SIG-M5 treated with dmso at 0.1 percent for 504 hours (cell line): ENCODE measurements around the gene CDH13.

ENCODE experiments used
- DNase-seq: peaks from one replicate; lab custom pipeline; 2025; ENCODE audit not compliant: unreplicated experiment; lab: John Stamatoyannopoulos, UW

Gene CDH13

DNA sequence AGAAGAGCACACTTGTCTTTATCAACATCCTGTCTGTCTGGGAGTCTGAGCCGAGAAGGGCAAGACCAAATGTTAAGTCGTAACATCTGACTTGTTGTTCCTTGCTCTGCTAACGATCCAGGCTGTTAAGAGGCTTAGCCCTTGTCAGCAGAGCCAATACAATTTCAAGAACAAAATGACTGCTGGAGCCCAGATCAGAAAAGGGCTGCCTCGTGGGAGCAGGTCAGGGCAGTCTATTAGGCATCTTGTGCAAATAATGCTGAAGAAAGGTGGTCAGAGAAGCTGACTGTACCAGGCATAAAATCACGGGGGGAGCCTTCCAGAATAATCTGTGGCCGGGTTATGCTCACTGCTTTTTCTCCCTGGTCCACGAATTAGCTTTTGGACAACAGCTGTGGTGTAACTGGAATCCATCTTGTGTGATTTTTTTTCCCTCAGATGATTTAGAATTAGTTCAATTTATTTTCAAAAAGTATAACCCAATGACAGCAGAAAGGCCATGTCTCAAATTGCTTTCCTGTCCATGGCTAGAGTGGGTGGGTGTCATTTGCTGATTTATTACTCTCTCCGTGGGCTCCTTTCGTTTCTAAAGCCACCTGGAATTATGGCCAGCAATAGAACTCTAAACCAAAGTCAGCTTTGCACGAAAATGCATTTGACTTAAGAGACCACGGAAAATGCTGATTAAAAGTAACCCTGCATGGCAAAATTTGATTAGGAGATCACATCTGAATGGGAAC is 959.9 kb downstream of the CDH13 start:
- DNase-seq = no peak

DNA sequence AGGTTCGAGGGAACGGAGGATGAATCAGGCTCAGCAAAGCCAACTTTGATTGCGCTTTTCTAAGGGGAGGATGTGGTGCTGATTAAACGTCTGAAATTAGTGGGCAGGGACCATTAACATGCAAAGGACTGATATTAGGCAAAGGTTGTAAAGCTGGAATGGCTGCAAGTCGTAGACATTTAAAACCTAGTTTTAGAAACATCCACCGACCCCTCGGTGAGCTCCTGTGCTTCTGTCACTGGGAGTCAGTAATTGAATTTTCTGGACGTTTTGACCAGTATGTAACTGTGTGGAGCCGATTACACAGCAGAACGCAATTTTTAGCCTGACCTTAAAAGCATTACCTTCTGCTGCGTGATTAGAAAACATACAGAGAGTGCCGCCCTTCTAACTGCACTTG is 960.4 kb downstream of the CDH13 start:
- no peak for DNase-seq

GRCh38 chr16:83588070-83588469 is 961.3 kb downstream of the CDH13 start:
- no peak for DNase-seq

- no peak for DNase-seq
Observed at GRCh38 chr16:83589576-83589975, 962.8 kb downstream of the CDH13 start.

DNA sequence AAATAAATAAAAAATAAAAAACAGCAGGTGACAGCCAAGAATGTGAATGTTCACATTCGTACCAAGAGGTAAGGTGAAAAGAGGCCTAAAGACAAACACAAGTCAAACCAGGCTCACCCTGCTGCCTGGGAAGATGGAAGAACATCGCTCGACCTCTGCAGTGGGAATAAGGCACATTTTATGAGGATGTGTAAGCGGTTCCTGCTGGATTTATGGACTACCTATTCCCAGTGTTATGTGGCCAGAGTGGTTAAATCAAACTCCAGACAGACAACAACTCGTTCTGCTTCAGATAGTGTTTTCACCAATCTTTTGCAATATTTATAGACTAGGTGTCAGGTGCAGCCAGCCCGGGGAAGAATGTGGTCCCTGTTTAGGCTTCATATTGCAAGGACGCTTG is 966.0 kb downstream of the CDH13 start:
- DNase-seq = no peak

GRCh38 chr16:83599789-83600462 is 973.2 kb downstream of the CDH13 start:
- DNase-seq = no peak

- no peak for DNase-seq
Observed at GRCh38 chr16:83602761-83603722, 976.3 kb downstream of the CDH13 start.

DNA sequence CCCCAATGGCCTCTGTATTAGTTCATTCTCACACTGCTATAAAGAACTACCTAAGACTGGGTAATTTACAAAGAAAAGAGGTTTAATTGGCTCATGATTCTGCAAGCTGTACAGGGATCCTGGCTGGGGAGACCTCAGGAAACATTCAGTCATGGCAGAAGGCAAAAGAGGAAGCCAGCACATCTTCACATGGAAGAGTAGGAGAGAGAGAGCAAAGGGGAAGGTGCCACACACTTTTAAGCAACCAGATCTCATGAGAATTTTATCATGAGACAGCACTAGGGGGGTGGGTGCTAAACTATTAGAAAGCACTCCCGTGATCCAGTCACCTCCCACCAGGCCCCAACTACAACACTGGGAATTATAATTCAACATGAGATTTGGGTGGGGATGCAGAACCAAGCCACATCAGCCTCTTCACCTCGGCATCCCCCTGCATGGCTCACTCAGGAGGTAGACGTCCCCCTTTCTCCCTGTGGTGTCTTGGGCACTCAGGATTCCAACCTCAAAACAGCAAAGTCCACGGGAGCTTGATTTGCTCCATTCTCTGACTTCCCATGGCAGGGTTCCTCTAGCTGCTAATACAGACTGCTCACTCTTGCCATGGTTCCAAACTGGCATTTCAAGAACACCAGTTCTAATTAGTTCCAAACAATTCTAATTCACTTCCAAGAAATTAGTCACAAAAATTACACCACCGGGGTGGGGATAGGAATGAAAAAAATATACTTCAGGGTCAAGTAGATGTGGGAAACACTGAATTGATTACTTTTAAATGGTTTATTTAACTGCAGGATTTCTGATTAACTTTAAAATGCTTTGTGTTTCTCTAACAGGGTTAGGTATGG is 977.2 kb downstream of the CDH13 start:
- no peak for DNase-seq

DNA sequence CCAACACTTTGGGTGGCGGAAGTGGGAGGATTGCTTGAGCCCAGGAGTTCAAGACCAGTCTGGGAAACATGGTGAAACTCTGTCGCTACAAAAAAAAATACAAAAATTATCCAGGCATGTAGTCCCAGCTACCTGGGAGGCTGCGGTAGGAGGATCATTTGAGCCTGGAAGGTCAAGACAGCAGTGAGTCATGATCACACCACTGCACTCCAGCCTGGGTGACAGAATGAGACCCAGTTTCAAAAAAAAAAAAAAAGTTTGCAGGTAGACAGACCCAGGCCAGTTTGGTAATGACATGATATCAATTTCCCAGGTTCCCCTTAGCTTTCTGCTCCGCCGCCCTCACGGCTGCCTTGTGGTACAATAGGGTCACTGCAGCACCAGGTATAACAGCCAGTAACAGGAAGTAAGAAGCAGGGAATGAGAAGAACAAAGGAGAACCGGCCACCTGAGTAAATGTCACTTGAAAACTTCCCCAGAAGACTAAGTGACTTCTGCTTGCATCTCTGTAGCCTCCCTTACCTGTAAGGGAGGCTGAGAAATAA is 979.8 kb downstream of the CDH13 start:
- DNase-seq = no peak

DNA sequence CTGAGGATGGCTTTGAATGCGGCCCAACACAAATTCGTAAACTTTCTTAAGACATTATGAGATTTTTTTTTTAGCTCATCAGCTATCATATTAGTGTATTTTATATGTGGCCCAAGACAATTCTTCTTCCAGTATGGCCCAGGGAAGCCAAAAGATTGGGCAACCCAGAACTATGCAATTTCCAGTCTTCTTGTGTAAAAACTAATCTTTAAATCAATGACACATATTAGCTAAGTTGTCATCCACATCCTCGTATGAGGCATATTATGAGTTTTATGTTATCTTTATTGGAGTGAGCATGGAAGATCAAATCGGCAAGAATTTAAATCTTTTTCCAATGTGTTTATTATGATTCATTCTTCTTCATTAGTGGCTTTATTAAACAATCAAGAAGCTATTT is 982.4 kb downstream of the CDH13 start:
- no peak for DNase-seq

DNA sequence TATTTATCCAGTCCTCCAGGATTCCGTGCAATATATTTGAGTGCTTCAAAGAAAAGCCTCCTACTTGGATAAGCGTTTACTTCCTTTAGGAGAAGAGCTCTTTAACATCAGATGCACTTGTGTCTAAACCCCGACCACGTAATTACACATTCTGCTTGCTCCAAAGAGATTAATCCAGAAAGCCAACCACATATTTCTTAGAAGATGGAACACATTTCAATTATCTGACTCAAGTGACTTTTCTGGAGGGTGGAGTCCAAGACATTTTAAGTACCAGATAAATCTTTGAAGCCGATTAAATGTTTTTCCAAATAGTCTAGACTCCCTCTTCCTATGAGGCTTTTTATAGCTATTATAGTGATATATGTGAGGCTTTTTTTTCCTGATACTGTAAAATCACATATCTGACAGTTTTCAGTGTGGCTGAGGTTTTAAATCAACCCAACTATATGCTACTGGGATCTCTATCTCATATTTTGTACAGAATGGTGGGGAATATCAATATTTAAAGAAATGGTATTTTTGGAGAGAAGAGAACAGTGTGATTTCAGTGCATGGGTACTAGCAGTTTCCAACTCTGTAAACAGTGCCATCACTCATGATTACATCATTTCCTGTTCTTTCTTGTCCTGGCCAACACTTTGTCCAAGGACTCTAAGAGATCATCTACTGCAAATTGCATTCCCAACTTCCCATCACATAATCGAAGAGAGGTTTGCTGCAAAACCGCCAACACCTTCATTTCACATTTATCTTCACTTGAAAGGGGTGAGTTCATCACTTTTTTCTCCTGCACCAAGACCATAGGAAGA is 988.6 kb downstream of the CDH13 start:
- DNase-seq = no peak

DNA sequence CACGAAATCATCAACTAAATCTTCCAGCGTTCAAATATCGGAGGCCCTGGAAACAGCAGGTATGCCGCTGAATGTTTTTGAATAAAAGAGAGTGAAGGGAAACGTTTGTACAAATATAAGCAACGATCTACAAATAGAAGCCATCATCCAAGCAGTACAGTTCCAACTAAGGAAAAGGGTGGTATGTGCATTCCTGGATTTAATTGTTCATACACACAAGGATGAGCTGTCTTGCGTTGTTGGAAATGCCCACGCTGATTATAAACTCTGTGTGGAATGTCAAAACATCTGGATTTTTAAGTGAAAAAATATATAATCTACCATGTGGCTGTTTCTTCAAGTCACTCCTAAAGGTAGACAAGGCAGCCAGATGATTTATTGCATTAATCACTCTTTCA is 989.2 kb downstream of the CDH13 start:
- DNase-seq = no peak

DNA sequence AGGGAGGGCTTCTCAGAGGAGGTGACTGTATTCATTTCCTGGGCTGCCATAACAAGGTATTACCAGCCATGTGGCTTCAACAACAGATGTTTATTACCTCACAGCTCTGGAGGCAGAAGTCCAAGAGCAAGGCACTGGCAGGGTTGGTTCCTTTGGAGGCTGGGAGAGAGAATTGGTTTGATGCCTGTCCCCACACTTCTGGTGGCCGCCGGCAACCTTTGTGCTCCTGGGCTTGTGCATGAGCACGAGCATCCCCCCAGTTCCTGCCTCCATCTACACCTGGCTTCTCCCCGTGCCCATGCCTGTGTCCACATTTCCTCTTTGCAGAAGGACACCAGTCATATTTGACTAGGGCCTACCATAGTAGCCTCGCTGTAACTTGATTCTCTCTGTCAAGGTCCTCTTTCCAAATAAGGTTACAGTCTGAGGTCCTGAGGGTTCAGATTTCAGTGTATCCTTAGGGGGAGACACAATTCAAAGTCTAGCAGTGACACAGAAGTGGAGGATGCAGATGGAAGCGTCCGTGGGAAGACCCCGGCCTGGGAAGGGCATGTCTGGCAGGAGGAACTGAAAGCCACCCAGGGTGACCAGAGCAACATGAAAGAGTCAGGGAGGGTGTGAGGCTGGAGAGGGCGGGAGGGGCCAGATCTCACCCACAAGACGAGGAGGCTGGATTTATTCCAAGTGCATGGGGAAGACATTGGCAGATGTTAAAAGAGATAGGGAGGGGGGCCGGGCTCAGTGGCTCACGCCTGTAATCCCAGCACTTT is 992.8 kb downstream of the CDH13 start:
- DNase-seq = no peak

- no peak for DNase-seq
Observed at GRCh38 chr16:83622010-83622409, 995.2 kb downstream of the CDH13 start.

GRCh38 chr16:83623091-83623730 is 996.4 kb downstream of the CDH13 start:
- no peak for DNase-seq

- no peak for DNase-seq
Observed at GRCh38 chr16:83623892-83624291, 997.1 kb downstream of the CDH13 start.

DNA sequence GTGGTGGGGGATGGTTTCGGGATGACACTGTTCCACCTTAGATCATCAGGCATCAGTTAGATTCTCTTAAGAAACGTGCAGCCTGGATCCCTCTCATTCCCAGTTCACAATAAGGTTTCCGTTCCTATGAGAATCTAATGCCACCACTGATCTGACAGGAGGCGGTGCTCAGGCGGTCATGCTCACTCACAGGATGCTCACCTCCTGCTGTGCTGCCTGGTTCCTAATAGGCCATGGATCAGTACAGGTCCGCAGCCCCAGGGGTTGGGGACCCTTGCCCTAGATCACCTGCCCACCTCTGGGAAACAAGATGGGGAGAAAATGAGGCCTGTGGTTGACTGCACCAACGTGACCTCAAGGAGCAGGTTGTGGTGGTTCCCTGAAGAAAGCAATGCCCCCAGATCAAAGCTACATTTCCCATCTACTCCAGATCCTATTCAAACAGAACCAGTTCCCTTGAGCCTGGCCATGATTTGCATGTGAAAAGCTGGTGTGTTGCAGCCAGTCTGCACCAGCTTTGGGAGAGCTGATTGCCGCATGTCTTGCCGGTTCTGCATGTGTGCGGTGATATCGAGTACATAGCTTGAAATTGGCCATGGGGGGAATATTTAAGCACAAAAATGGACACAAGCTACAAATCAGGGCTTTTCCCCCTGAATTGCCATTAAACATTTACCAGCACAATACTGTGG is 997.8 kb downstream of the CDH13 start:
- DNase-seq = no peak

- DNase-seq = no peak
Observed at GRCh38 chr16:83626204-83626603, 999.4 kb downstream of the CDH13 start.
